Activated CD4-positive, CD25-positive, alpha-beta regulatory T cell (primary cell): ENCODE data around the gene CCDC117.
"Not testable (repeated sequence)": the region's sequence is repeated elsewhere in the genome, so short reads cannot be mapped to it uniquely, and the experiment has no call there.

Source experiments
- DNase-seq, 4 experiments: peaks; one replicate each; lab custom pipeline; 2025; lab: John Stamatoyannopoulos, UW

Gene CCDC117

GRCh38 chr22:28772633-28773460, at the start of gene CCDC117:
TSS of gene CCDC117 (plus strand) at chr22:28772695. CDS start at chr22:28772850, 155 bp downstream.
- peak; percentile 77 to 87 (median 82) for DNase-seq

DNA sequence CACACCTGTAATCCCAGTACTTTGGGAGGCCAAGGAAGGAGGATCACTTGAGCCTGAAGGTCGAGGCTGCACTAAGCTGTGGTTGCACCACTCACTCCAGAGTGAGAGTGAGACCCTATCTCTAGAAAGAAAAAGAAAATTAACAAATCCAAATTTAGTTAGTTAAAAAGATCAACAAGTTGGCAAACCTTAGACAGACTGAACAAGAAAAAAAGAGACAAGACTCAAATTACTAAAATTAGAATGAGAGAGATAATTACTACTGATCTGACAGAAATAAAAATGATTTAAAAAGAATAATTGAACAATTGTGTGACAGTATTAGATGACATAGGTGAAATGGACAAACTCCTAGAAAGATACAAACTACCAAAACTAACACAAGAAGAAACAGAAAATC, 44.5 kb upstream of the CCDC117 start:
- no peak for DNase-seq

DNA sequence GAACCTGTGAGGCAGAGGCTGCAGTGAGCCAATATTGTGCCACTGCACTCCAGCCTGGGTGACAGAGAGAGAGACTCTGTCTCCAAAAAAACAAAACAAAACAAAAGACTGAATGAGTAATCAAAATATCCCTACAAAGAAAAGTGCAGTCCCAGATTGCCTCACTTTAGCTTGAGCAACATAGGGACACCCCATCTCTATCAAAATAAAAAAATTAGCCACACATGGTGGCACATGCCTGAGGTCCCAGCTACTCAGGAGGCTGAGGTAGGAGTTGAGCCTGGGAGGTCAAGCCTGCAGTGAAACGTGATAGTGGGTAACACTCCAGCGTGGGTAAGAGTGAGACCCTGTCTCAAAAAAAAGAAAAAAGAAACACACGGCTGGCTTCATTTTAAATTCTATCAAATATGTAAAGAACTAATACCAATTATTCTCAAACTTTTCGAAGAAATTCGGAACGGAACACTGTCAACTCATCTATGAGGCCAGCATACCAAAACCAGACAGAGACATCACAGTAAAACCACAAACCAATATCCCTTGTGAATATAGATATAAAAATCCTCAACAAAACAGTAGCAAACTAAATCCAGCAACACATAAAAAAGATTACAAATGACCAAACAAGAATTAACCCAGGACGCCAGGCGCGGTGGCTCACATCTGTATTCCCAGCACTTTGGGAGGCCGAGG, 43.7 kb upstream of the CCDC117 start:
- no peak for DNase-seq

- DNase-seq, result no peak
These were observed 42.3 kb upstream of the CCDC117 start for GRCh38 chr22:28730179-28730578.

GRCh38 chr22:28734393-28734792, 38.1 kb upstream of the CCDC117 start:
- DNase-seq, result no peak

- no peak for DNase-seq
These were observed 36.0 kb upstream of the CCDC117 start for GRCh38 chr22:28736301-28737155.

DNA sequence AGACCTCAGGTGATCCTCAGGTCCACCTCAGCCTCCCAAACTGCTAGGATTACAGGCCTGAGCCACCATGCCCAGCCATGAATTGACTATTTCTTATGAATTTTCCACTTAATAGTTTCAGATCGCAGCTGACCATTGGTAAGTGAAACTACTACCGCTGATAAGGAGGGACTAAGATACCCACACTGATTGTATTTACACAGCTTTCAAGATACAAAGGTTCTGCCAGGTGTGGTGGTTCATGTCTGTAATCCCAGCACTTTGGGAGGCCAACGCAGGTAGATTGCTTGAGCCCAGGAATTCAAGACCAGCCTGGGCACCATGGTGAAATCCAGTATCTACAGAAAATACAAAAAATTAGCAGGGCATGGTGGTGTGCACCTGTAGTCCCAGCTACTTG, 34.8 kb upstream of the CCDC117 start:
- DNase-seq, result no peak

GRCh38 chr22:28738876-28739275, 33.6 kb upstream of the CCDC117 start:
- DNase-seq, result not testable (repeated sequence)

GRCh38 chr22:28741200-28741784, 31.2 kb upstream of the CCDC117 start:
- no peak for DNase-seq

GRCh38 chr22:28741785-28742561, 30.5 kb upstream of the CCDC117 start, which contains the start of the genes CHEK2 and HSCB:
TSS of gene CHEK2 (minus strand) at chr22:28741820. CDS start at chr22:28734721, 7,099 bp downstream.
TSS of gene HSCB (plus strand) at chr22:28742039. CDS start at chr22:28742096, 57 bp downstream.
- DNase-seq, result peak; percentile 90 to 95 (median 92)

DNA sequence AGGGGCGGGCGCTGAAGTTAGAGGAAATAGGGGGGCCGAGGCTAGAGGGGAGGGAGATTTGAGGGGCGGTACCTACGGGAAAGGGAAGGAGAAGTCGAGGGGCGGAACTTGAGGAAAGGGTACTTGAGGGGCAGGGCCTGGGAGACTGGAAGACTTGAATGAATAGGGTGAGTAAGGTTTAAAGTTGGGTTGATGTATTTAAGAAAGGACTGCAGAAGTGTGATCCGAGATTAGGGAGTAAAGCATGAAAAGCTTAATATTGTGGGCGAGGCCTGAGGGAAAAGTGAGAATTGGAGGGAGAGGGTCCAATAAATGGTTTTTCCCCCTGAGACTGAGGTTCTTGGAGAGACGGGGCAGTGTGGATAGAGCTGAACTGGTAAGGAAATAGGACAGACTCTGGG, 29.9 kb upstream of the CCDC117 start:
- no peak for DNase-seq

DNA sequence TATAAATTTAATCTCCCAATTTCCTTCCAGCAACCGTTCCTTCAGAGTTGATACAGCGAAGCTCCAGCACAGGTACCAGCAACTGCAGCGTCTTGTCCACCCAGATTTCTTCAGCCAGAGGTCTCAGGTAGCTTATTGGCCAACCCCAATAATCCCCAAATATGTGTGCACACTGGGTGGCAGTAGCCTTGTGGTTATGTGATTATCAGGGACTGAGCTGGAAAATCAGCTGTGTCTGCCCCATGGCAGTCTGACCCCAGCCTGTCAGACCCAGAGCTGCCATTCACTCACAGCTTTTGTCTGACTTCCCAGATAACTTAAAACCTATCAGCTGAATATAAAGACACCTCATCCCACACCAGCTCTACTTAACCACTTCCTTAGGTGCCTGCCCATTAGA, 28.6 kb upstream of the CCDC117 start:
- no peak for DNase-seq

- DNase-seq, result no peak
These were observed 22.0 kb upstream of the CCDC117 start for GRCh38 chr22:28750471-28750881.

DNA sequence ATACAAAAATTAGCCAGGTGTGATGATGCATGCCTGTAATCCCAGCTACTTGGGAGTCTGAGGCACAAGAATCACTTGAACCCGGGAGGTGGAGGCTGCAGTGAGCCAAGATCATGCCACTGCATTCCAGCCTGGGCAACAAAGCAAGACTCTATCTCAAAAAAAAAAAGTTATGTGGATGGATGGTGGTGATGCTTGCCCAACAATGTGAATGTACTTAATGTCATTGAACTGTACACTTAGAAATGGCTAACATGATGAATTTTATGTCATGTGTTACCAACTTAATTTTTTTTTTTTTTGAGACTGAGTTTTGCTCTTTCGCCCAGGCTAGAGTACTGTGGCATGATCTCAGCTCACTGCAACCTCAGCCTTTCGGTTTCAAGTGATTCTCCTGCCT, 18.0 kb upstream of the CCDC117 start:
- not testable (repeated sequence) for DNase-seq

GRCh38 chr22:28759861-28760560, 12.5 kb upstream of the CCDC117 start:
- DNase-seq, result no peak

DNA sequence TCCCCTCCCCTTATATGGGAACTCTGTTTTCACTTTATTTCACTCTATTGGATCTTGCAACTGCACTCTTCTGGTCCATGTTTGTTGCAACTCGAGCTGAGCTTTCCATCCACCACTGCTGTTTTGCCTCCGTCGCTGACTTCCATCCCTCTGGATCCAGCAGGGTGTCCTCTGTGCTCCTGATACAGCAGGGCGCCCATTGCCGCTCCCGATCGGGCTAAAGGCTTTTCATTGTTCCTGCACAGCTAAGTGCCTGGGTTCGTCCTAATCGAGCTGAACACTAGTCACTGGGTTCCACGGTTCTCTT, 11.1 kb upstream of the CCDC117 start:
- no peak for DNase-seq

DNA sequence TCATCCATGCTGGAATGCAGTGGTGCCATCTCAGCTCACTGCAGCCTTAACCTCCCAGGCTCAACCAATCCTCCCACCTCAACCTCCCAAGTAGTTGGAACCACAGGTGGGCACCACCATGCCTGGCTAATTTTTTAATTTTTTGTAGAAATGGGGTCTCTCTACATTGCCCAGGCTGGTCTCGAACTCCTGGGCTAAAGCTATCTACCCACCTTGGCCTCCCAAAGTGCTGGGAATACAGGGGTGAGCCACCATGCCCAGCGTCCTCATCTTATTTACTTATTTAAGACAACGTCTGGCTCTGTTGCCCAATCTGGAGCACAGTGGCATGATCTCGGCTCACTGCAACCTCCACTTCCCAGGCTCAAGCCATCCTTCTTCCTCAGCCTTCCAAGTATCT, 10.5 kb upstream of the CCDC117 start:
- not testable (repeated sequence) for DNase-seq

GRCh38 chr22:28766628-28767027, 5.9 kb upstream of the CCDC117 start:
- DNase-seq, result no peak

- no peak for DNase-seq
These were observed 3.6 kb upstream of the CCDC117 start for GRCh38 chr22:28768701-28769393.
